CD4-positive, alpha-beta T cell (primary cell): ENCODE data around the gene EFCAB10. TPM values are rescaled to one million over a fixed set of nuclear protein-coding genes. Genes with fewer than 3 reads are reported as not detected.
"Not testable (repeated sequence)": the region's sequence is repeated elsewhere in the genome, so short reads cannot be mapped to it uniquely, and the experiment has no call there.

Experiments
- ATAC-seq: fragments of 200-7000 bp; cut with Tn5 transposase; one replicate; pipeline ENCODE4 v1.10.0; 2022; ENCODE audit warnings: mild to moderate bottlenecking; ENCODE audit not compliant: poor library complexity
- CTCF ChIA-PET: fragments of 350-600 bp; sonication (Branson Sonifier 250); formaldehyde crosslinking; loops from one replicate; lab custom pipeline; 2021; ENCODE audit warnings: antibody characterized with exemption, inconsistent platforms; lab: Charles Lee
- POLR2A ChIA-PET: fragments of 350-600 bp; sonication (Branson Sonifier 250); formaldehyde crosslinking; loops from one replicate; lab custom pipeline; 2021; ENCODE audit warnings: antibody characterized with exemption, inconsistent platforms; lab: Charles Lee
- DNase-seq, 14 experiments: peaks; one replicate each; pipeline ENCODE4 v3.0.0-alpha.2; 2013 to 2020; ENCODE audit warnings: mixed read lengths in 2 of 14
- H3K27ac ChIP-seq, 2 donors: one replicate each; pipeline versions ENCODE4 v1.5.1 to v1.7.0; 2013; ENCODE audit warnings: low read length in 2 of 2, low read depth in 1 of 2, mild to moderate bottlenecking in 1 of 2
- H3K27me3 ChIP-seq, 2 experiments: 1 replicate in 1 of 2; 2 replicates in 1 of 2; pipeline versions ENCODE4 v1.6.1 to v1.7.0; 2013; ENCODE audit warnings: low read length in 2 of 2, control low read depth in 1 of 2, mild to moderate bottlenecking in 1 of 2, moderate library complexity in 1 of 2; ENCODE audit not compliant: insufficient read depth in 2 of 2, control insufficient read depth in 1 of 2
- H3K36me3 ChIP-seq: one replicate; pipeline ENCODE4 v1.6.1; 2013; ENCODE audit warnings: low read length, control low read depth; ENCODE audit not compliant: insufficient read depth
- H3K4me1 ChIP-seq: one replicate; pipeline ENCODE4 v1.6.1; 2013; ENCODE audit warnings: low read length, control low read depth; ENCODE audit not compliant: insufficient read depth
- H3K4me3 ChIP-seq: one replicate; pipeline ENCODE4 v1.5.1; 2013; ENCODE audit warnings: mild to moderate bottlenecking, low read length, moderate library complexity
- H3K9me3 ChIP-seq, 2 experiments: 1 replicate in 1 of 2; 2 replicates in 1 of 2; pipeline versions ENCODE4 v1.6.1 to v1.7.0; 2013; ENCODE audit warnings: low read length in 2 of 2, mild to moderate bottlenecking in 2 of 2, control low read depth in 1 of 2, moderate library complexity in 1 of 2; ENCODE audit not compliant: control insufficient read depth in 1 of 2, insufficient read depth in 1 of 2
- H3K27ac Mint-ChIP-seq: one replicate; pipeline ENCODE4 v1.8.0; 2020; ENCODE audit warnings: mixed read lengths
- H3K27me3 Mint-ChIP-seq: one replicate; pipeline ENCODE4 v1.8.0; 2021; ENCODE audit warnings: mixed read lengths
- H3K36me3 Mint-ChIP-seq: one replicate; pipeline ENCODE4 v1.8.0; 2021; ENCODE audit warnings: low read depth, mixed read lengths
- H3K4me1 Mint-ChIP-seq: one replicate; pipeline ENCODE4 v1.8.0; 2021; ENCODE audit warnings: low read depth, mixed read lengths
- H3K4me3 Mint-ChIP-seq: one replicate; pipeline ENCODE4 v1.8.0; 2020; ENCODE audit warnings: mild to moderate bottlenecking, mixed read lengths
- H3K9me3 Mint-ChIP-seq: one replicate; pipeline ENCODE4 v1.8.0; 2020; ENCODE audit warnings: mixed read lengths
- CTCF ChIP-seq: fragments of 200-600 bp; IDR thresholded peaks from one replicate; pipeline ENCODE4 v1.8.0; 2022; ENCODE audit warnings: antibody characterized with exemption, mild to moderate bottlenecking
- intact Hi-C, 2 experiments: fragments of 100-400 bp; cut with DNase I in 1 of 2; cut with micrococcal nuclease in 1 of 2; formaldehyde crosslinking; loops; one replicate each; pipeline versions ENCODE4 v1.15.1 to v1.9.0; 2023 to 2025; cut with DNase I, micrococcal nuclease
- total RNA-seq, 174 experiments: library from RNA in 2 of 174; stranded (reverse) in 2 of 174; gene quantifications; one replicate each; pipeline ENCODE4 v1.2.3 and lab custom pipeline; 2021 to 2026

Gene EFCAB10
- total RNA-seq, 2 experiments from 2014 or later, result 0.78 to 1.1 TPM

GRCh38 chr7:105530126-105530525 is 51.2 kb downstream of the EFCAB10 start:
- Histone ChIP-seq H3K4me1 (peaks cover 31% of the 10 kb centered on the region), H3K36me3 (peaks cover 9% of the 10 kb centered on the region), H3K27ac (no peak overlapping the region), H3K4me3 (no peak overlapping the region), H3K27me3 (no peaks in the 10 kb centered on the region), H3K9me3 (no peaks in the 10 kb centered on the region)
- ATAC-seq, result no peak
- TF ChIP-seq CTCF, result no peak
- Mint-ChIP-seq H3K36me3 (peaks cover 22% of the 10 kb centered on the region), H3K4me1 (peaks cover 44% of the 10 kb centered on the region), H3K27ac (peak overlapping the region; percentile 49), H3K27me3 (no peaks in the 10 kb centered on the region), H3K9me3 (no peaks in the 10 kb centered on the region), H3K4me3 (peak overlapping the region; percentile 49)
- CTCF ChIA-PET, result no interaction called here
- intact Hi-C loops, result loop anchor here (2.0 to 10.0 kb wide), 4 partner anchors 505 to 1323 kb away; partner anchors contain the start of genes ORC5 (in 1 of the 2) and SYPL1 (in 1 of the 2)
- no peak for DNase-seq
- POLR2A ChIA-PET, result no interaction called here

- H3K27me3 Mint-ChIP-seq, H3K27ac ChIP-seq, H3K27me3 ChIP-seq, H3K4me3 Mint-ChIP-seq, H3K27ac Mint-ChIP-seq, H3K36me3 ChIP-seq, H3K4me3 ChIP-seq, H3K9me3 ChIP-seq, DNase-seq, CTCF ChIA-PET, ATAC-seq, H3K9me3 Mint-ChIP-seq: not testable (repeated sequence)
- peaks cover 28% of the 10 kb centered on the region for H3K4me1 Mint-ChIP-seq
- POLR2A ChIA-PET, result interaction anchor here (0.5 to 0.7 kb wide), 2 partner anchors 9 to 32 kb away, joined by 3 read pairs; no protein-coding TSS in a partner anchor
- intact Hi-C loops, result loop anchor here in 1 of 2 experiments (10.0 kb wide), 2 partner anchors 347 to 757 kb away; partner anchors contain the start of genes ATXN7L1 and NAMPT
- H3K36me3 Mint-ChIP-seq, result peaks cover 14% of the 10 kb centered on the region
- peaks cover 19% of the 10 kb centered on the region for H3K4me1 ChIP-seq
Measured at GRCh38 chr7:105527737-105528136, 53.6 kb downstream of the EFCAB10 start.

- intact Hi-C loops, result loop anchor here in 1 of 2 experiments (5.0 to 10.0 kb wide), 3 partner anchors 138 to 760 kb away; partner anchors contain the start of genes ATXN7L1, NAMPT and SRPK2
- H3K9me3 Mint-ChIP-seq, result no peaks in the 10 kb centered on the region
- peaks cover 4% of the 10 kb centered on the region for H3K36me3 Mint-ChIP-seq
- no peaks in the 10 kb centered on the region for H3K27me3 Mint-ChIP-seq
- Histone ChIP-seq H3K27me3 (no peaks in the 10 kb centered on the region), H3K27ac (no peak overlapping the region), H3K4me1 (peaks cover 18% of the 10 kb centered on the region), H3K9me3 (no peaks in the 10 kb centered on the region), H3K4me3 (no peak overlapping the region), H3K36me3 (no peaks in the 10 kb centered on the region)
- ATAC-seq (no peak), DNase-seq (no peak)
- TF ChIP-seq CTCF, result no peak
- peaks cover 17% of the 10 kb centered on the region for H3K4me1 Mint-ChIP-seq
- peak overlapping the region; percentile 34 for H3K4me3 Mint-ChIP-seq
- ChIA-PET CTCF (no interaction called here), POLR2A (no interaction called here)
- H3K27ac Mint-ChIP-seq, result no peak overlapping the region
Measured at GRCh38 chr7:105524840-105525239, 56.5 kb downstream of the EFCAB10 start.

- H3K36me3 Mint-ChIP-seq, H3K36me3 ChIP-seq, H3K27me3 ChIP-seq, H3K9me3 ChIP-seq, DNase-seq, H3K27ac Mint-ChIP-seq, H3K27me3 Mint-ChIP-seq, CTCF ChIA-PET, H3K4me3 Mint-ChIP-seq, ATAC-seq, H3K4me3 ChIP-seq, H3K9me3 Mint-ChIP-seq, H3K27ac ChIP-seq, POLR2A ChIA-PET: not testable (repeated sequence)
- H3K4me1 Mint-ChIP-seq, result peaks cover 16% of the 10 kb centered on the region
- intact Hi-C loops, result loop anchor here in 1 of 2 experiments (5.0 to 10.0 kb wide), 3 partner anchors 137 to 760 kb away; partner anchors contain the start of genes ATXN7L1, NAMPT and SRPK2
- H3K4me1 ChIP-seq, result peaks cover 18% of the 10 kb centered on the region
Measured at GRCh38 chr7:105524423-105524822, 56.9 kb downstream of the EFCAB10 start.
